ENCODE measurements around the gene MPO. TPM values are rescaled to one million over a fixed set of nuclear protein-coding genes. Genes with fewer than 3 reads are reported as not detected.

The MPO gene
- total RNA-seq, 2 donors from 2014 or later, result 0.07 TPM; not detected in 1

- Mint-ChIP-seq H3K27me3 (peaks cover 45% of the 10 kb centered on the region), H3K4me1 (peaks cover 2% of the 10 kb centered on the region), H3K27ac (no peak overlapping the region), H3K36me3 (ENCODE audit: low read depth) (peaks cover 3% of the 10 kb centered on the region), H3K4me3 (no peak overlapping the region)
- DNase-seq, result no peak
- no peaks in the 10 kb centered on the region for H3K9me3 ChIP-seq (ENCODE audit: control insufficient read depth, low read length, poor library complexity, severe bottlenecking)
- ATAC-seq, result no peak
These were observed 50.9 kb downstream of the MPO start for GRCh38 chr17:58229881-58230280.

- H3K4me3 Mint-ChIP-seq, result no peak overlapping the region
- peaks cover 45% of the 10 kb centered on the region for H3K27me3 Mint-ChIP-seq
- H3K36me3 Mint-ChIP-seq (ENCODE audit: low read depth), result peaks cover 3% of the 10 kb centered on the region
- ATAC-seq, result no peak
- no peak overlapping the region for H3K27ac Mint-ChIP-seq
- H3K4me1 Mint-ChIP-seq, result peaks cover 2% of the 10 kb centered on the region
- DNase-seq, result no peak
- H3K9me3 ChIP-seq (ENCODE audit: control insufficient read depth, low read length, poor library complexity, severe bottlenecking), result no peaks in the 10 kb centered on the region
These were observed 51.4 kb downstream of the MPO start for GRCh38 chr17:58229384-58229783.

- H3K27ac Mint-ChIP-seq, result no peak overlapping the region
- peaks cover 3% of the 10 kb centered on the region for H3K36me3 Mint-ChIP-seq (ENCODE audit: low read depth)
- H3K4me1 Mint-ChIP-seq, result peaks cover 2% of the 10 kb centered on the region
- no peaks in the 10 kb centered on the region for H3K9me3 ChIP-seq (ENCODE audit: control insufficient read depth, low read length, poor library complexity, severe bottlenecking)
- DNase-seq, result no peak
- no peak for ATAC-seq
- H3K4me3 Mint-ChIP-seq, result no peak overlapping the region
- peaks cover 49% of the 10 kb centered on the region for H3K27me3 Mint-ChIP-seq
These were observed 52.1 kb downstream of the MPO start for GRCh38 chr17:58228679-58229078.

GRCh38 chr17:58227733-58228132 is 53.0 kb downstream of the MPO start:
- Mint-ChIP-seq H3K27me3 (peaks cover 49% of the 10 kb centered on the region), H3K4me3 (no peak overlapping the region), H3K27ac (no peak overlapping the region), H3K36me3 (ENCODE audit: low read depth) (peaks cover 3% of the 10 kb centered on the region), H3K4me1 (peaks cover 2% of the 10 kb centered on the region)
- DNase-seq (no peak), ATAC-seq (no peak)
- no peaks in the 10 kb centered on the region for H3K9me3 ChIP-seq (ENCODE audit: control insufficient read depth, low read length, poor library complexity, severe bottlenecking)

GRCh38 chr17:58224315-58224714 is 56.4 kb downstream of the MPO start:
- no peak for DNase-seq
- Mint-ChIP-seq H3K27ac (no peak overlapping the region), H3K27me3 (peaks cover 35% of the 10 kb centered on the region), H3K4me1 (peaks cover 8% of the 10 kb centered on the region), H3K36me3 (ENCODE audit: low read depth) (peaks cover 2% of the 10 kb centered on the region), H3K4me3 (no peak overlapping the region)
- ATAC-seq, result no peak
- no peaks in the 10 kb centered on the region for H3K9me3 ChIP-seq (ENCODE audit: control insufficient read depth, low read length, poor library complexity, severe bottlenecking)

Other genes starting within 250 kb of the MPO start
- gene DYNLL2, start 197.5 kb downstream of the MPO start, total RNA-seq, result 10 to 100 TPM; 41.0 to 44.1 TPM
- 1 to 10 TPM; 1.0 to 1.2 TPM for gene OR4D1, start 132.6 kb downstream of the MPO start, total RNA-seq
- gene OR4D2, start 114.0 kb downstream of the MPO start, total RNA-seq, result not detected
- not detected for gene EPX, start 88.2 kb downstream of the MPO start, total RNA-seq
- gene MKS1, start 61.7 kb downstream of the MPO start, total RNA-seq, result 1 to 10 TPM; 7.6 to 7.7 TPM
- gene LPO, start 42.4 kb downstream of the MPO start, total RNA-seq, result under 1 TPM in 1 of 2 donors, not detected in 1; 0.44 TPM
- 10 to 100 TPM; 30.5 to 32.8 TPM for gene TSPOAP1, start 47.9 kb upstream of the MPO start, total RNA-seq
- 10 to 100 TPM; 41.3 to 50.6 TPM for gene SUPT4H1, start 71.3 kb upstream of the MPO start, total RNA-seq
- gene RNF43, start 136.6 kb upstream of the MPO start, total RNA-seq, result under 1 TPM; 0.57 to 0.94 TPM
- gene HSF5, start 207.5 kb upstream of the MPO start, total RNA-seq, result 1 to 10 TPM; 1.5 to 1.6 TPM
- 10 to 100 TPM; 36.6 to 41.3 TPM for gene MTMR4, start 233.7 kb upstream of the MPO start, total RNA-seq